ENCODE data around the gene BEAN1. TPM values are rescaled to one million over a fixed set of nuclear protein-coding genes. Genes with fewer than 3 reads are reported as not detected.

Gene BEAN1
- total RNA-seq, 1 experiment from 2014 or later, result 0.37 TPM

DNA sequence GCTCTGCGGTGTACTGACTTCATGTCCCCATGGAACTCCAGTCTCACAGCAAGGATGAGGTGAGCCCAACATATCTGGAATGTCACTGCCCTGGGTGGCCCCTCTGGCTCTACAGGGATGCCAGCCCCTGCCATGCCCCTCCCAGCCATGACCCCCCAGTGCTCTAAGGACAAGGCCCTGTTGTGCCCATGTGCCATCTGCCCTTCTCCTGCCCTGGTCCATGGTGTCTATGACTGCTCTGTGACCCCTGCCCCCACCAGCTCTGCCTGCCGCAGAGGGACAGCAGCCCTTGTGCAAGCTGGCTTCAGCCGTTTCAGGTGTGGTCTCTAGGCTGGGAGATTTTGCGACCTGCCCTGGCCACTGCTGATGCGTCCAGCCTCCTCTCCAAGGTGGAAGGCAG is 82.5 kb downstream of the BEAN1 start:
- Histone ChIP-seq H3K27me3 (ENCODE audit: insufficient read depth, low read depth) (no peaks in the 10 kb centered on the region), H3K4me2 (peak overlapping the region; percentile 86), H3K9me2 (ENCODE audit: insufficient read depth) (no peaks in the 10 kb centered on the region), H3K4me1 (replicated peaks; ENCODE audit: insufficient read depth) (peaks cover 80% of the 10 kb centered on the region), H4K20me1 (ENCODE audit: insufficient read depth) (no peaks in the 10 kb centered on the region), H2AFZ (no peak overlapping the region), H3K36me3 (ENCODE audit: low read depth) (no peaks in the 10 kb centered on the region), H3K79me2 (ENCODE audit: low read depth) (no peaks in the 10 kb centered on the region), H3F3A (ENCODE audit: insufficient read depth, low read depth) (peaks cover 68% of the 10 kb centered on the region), H3K27ac (0 out of 2 replicates have a peak overlapping the region, but pooled peaks have one; percentile 97), H3K9me3 (ENCODE audit: insufficient read depth, low read depth) (no peaks in the 10 kb centered on the region), H3K4me3 (no peak overlapping the region)
- intact Hi-C loops (cut with micrococcal nuclease; ENCODE audit: unreplicated experiment), result loop anchor here (2.0 kb wide), 2 partner anchors 43 to 95 kb away; partner anchors contain the start of genes CKLF and CMTM3
- TF ChIP-seq EZH2 (IDR thresholded peaks at IDR 0.05; ENCODE audit: low read depth), result no peak
- TF ChIP-seq, protein P1, sequence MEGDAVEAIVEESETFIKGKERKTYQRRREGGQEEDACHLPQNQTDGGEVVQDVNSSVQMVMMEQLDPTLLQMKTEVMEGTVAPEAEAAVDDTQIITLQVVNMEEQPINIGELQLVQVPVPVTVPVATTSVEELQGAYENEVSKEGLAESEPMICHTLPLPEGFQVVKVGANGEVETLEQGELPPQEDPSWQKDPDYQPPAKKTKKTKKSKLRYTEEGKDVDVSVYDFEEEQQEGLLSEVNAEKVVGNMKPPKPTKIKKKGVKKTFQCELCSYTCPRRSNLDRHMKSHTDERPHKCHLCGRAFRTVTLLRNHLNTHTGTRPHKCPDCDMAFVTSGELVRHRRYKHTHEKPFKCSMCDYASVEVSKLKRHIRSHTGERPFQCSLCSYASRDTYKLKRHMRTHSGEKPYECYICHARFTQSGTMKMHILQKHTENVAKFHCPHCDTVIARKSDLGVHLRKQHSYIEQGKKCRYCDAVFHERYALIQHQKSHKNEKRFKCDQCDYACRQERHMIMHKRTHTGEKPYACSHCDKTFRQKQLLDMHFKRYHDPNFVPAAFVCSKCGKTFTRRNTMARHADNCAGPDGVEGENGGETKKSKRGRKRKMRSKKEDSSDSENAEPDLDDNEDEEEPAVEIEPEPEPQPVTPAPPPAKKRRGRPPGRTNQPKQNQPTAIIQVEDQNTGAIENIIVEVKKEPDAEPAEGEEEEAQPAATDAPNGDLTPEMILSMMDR (conservative IDR thresholded peaks at IDR 0.05), result no peak
- ChIA-PET POLR2A (ENCODE audit: unreplicated experiment) (interaction anchor here (0.6 kb wide), 1 partner anchor 151 kb away, joined by 3 read pairs; no protein-coding TSS in a partner anchor), CTCF (interaction anchor here (0.6 to 1.3 kb wide), 2 partner anchors 12 to 89 kb away, joined by 3 to 10 read pairs; no protein-coding TSS in a partner anchor)
- no peak for DNase-seq
- BruUV-seq (replicated peaks), result no TSS peak

DNA sequence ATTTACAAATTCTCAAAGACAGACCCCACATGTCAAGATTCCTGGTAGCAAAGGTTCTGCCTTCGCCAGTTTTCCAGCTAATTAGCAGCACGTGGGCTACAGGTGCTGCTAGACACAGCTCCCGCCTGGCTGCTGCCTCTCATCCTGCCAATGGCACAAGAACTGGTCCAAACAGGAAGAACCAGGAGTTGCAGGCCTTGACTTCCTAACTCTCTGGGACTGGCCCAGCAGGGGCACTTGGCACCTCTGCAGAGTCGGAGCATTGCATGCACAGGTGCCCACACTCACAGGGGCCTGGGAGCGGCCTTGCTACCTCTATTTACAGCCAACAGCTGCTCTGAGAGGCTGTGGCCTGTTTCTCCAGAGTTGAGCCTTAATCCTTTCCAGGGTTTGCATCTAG is 83.2 kb downstream of the BEAN1 start:
- H3F3A ChIP-seq (ENCODE audit: insufficient read depth, low read depth), result peaks cover 68% of the 10 kb centered on the region
- TF ChIP-seq, protein P1 (conservative IDR thresholded peaks at IDR 0.05), result no peak
- no peak for TF ChIP-seq EZH2 (IDR thresholded peaks at IDR 0.05; ENCODE audit: low read depth)
- peak overlapping the region; percentile 86 for H3K4me2 ChIP-seq
- H3K79me2 ChIP-seq (ENCODE audit: low read depth), result no peaks in the 10 kb centered on the region
- H3K9me2 ChIP-seq (ENCODE audit: insufficient read depth), result no peaks in the 10 kb centered on the region
- peak overlapping the region; percentile 24; the same call in 1 of the 2 replicates for H3K4me3 ChIP-seq
- ChIA-PET CTCF (interaction anchor here (0.6 to 1.3 kb wide), 4 partner anchors 12 to 1268 kb away, joined by 3 to 10 read pairs (median 5); no protein-coding TSS in a partner anchor), POLR2A (ENCODE audit: unreplicated experiment) (interaction anchor here (0.6 kb wide), 1 partner anchor 150 kb away, joined by 3 read pairs; no protein-coding TSS in a partner anchor)
- intact Hi-C loops (cut with micrococcal nuclease; ENCODE audit: unreplicated experiment), result loop anchor here (10.0 kb wide), 2 partner anchors 235 to 425 kb away; partner anchors contain the start of genes CES2 and CIAO2B
- no TSS peak for BruUV-seq (replicated peaks)
- peak overlapping the region; percentile 97 for H3K27ac ChIP-seq
- peaks cover 82% of the 10 kb centered on the region for H3K4me1 ChIP-seq (replicated peaks; ENCODE audit: insufficient read depth)
- no peaks in the 10 kb centered on the region for H3K36me3 ChIP-seq (ENCODE audit: low read depth)
- peak in 1 of 2 experiments; percentile 51 for DNase-seq
- H4K20me1 ChIP-seq (ENCODE audit: insufficient read depth), result no peaks in the 10 kb centered on the region
- no peaks in the 10 kb centered on the region for H3K27me3 ChIP-seq (ENCODE audit: insufficient read depth, low read depth)
- H3K9me3 ChIP-seq (ENCODE audit: insufficient read depth, low read depth), result no peaks in the 10 kb centered on the region
- no peak overlapping the region for H2AFZ ChIP-seq

DNA sequence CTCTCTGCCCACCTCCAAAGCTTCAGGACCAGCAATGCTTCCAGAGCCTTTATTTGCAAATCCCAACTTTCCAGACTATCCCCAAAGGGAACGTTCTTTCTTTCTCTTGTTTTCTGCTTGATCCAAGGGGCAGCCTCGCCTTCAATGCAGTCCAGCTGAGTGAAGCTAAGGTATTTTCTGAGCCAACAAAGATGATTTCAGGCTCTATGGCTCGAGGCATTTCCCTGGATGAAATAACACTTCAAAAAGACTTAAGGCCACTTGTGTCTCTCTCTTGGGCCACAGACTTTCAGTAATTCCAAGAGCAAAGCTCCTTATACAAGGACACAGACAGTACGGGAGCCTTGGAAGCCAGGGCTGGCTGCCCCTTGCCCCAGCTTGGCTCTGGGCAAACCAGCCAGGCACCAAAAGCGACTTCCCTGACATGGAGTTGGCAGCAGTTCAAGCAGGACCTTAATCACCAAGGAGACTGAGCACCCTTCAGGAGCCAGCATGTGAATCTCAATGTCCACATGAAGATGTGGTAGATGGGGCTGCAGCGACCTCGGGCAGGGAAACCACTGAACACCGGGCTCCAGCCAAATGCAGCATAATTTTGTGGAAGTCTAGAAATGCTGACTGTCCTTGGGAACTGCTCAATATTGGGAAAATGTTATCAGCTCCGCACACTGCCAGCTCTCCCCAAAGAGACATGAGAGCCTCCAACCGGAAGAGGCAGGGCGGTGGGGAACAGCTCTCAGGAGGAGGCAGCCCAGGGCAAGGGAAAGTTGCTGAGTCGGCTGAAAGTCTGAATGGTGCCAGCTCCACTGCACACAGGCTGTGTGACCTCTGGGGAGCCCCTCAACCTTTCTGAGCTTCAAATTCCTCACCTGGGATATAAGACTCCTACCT is 83.9 kb downstream of the BEAN1 start:
- Histone ChIP-seq H2AFZ (no peak overlapping the region), H3K9me2 (ENCODE audit: insufficient read depth) (no peaks in the 10 kb centered on the region), H4K20me1 (ENCODE audit: insufficient read depth) (no peaks in the 10 kb centered on the region), H3K27me3 (ENCODE audit: insufficient read depth, low read depth) (no peaks in the 10 kb centered on the region), H3K36me3 (ENCODE audit: low read depth) (no peaks in the 10 kb centered on the region), H3K4me2 (peak overlapping the region; percentile 86), H3K4me1 (replicated peaks; ENCODE audit: insufficient read depth) (peaks cover 89% of the 10 kb centered on the region), H3K9me3 (ENCODE audit: insufficient read depth, low read depth) (no peaks in the 10 kb centered on the region), H3K4me3 (peak overlapping the region; percentile 24; the same call in 1 of the 2 replicates), H3F3A (ENCODE audit: insufficient read depth, low read depth) (peaks cover 68% of the 10 kb centered on the region), H3K79me2 (ENCODE audit: low read depth) (no peaks in the 10 kb centered on the region), H3K27ac (peak overlapping the region; percentile 97)
- BruUV-seq (replicated peaks), result no TSS peak
- peak; percentile 34 to 84 for DNase-seq
- TF ChIP-seq, protein P1 (conservative IDR thresholded peaks at IDR 0.05), result no peak
- TF ChIP-seq EZH2 (IDR thresholded peaks at IDR 0.05; ENCODE audit: low read depth), result no peak
- intact Hi-C loops (cut with micrococcal nuclease; ENCODE audit: unreplicated experiment), result loop anchor here (10.0 kb wide), 2 partner anchors 236 to 424 kb away; partner anchors contain the start of genes CES2 and CIAO2B
- CTCF ChIA-PET, result interaction anchor here (0.5 to 1.3 kb wide), 5 partner anchors 11 to 1268 kb away, joined by 3 to 10 read pairs (median 6); no protein-coding TSS in a partner anchor
- POLR2A ChIA-PET (ENCODE audit: unreplicated experiment), result interaction anchor here (0.6 to 0.7 kb wide), 3 partner anchors 11 to 370 kb away, joined by 3 to 17 read pairs (median 4); no protein-coding TSS in a partner anchor

All from PC-9 (cell line).